ENCODE data around the gene KLHL36. TPM values are rescaled to one million over a fixed set of nuclear protein-coding genes. Genes with fewer than 3 reads are reported as not detected.

KLHL36 gene
- total RNA-seq, 4 donors from 2014 or later = 15.6 to 33.9 (median 18.2) TPM

- no peaks in the 10 kb centered on the region for H3K4me1 ChIP-seq
- intact Hi-C loops (cut with DNase I; ENCODE audit: low total_unique reads) = no loop called here
- no peak overlapping the region for H3K4me3 ChIP-seq
- ATAC-seq (no peak), DNase-seq (no peak)
- H3K9me3 ChIP-seq = no peaks in the 10 kb centered on the region
- no peak overlapping the region for H3K27ac ChIP-seq
- TF ChIP-seq POLR2A (IDR thresholded peaks at IDR 0.05) (no peak), CTCF (IDR thresholded peaks at IDR 0.05 in 4 of 5, conservative IDR thresholded peaks at IDR 0.05 in 1 of 5) (no peak)
- in situ Hi-C loops (cut with MboI; ENCODE audit: low sequenced_read_pairs in 4 of 4) = loop anchor here in 1 of 4 donors (10.0 kb wide), 1 partner anchor 114 kb away; no protein-coding TSS in a partner anchor
- peaks cover 10 to 14% (median 13%) of the 10 kb centered on the region in 3 donors for H3K27me3 ChIP-seq
- no peaks in the 10 kb centered on the region for H3K36me3 ChIP-seq
Measured at GRCh38 chr16:84610376-84610775, 37.9 kb upstream of the KLHL36 start.

- DNase-seq (no peak), ATAC-seq (no peak)
- no peaks in the 10 kb centered on the region for H3K9me3 ChIP-seq
- in situ Hi-C loops (cut with MboI; ENCODE audit: low sequenced_read_pairs in 4 of 4) (loop anchor here in 1 of 4 donors (10.0 kb wide), 1 partner anchor 114 kb away; no protein-coding TSS in a partner anchor), intact Hi-C loops (cut with DNase I; ENCODE audit: low total_unique reads) (no loop called here)
- no peak overlapping the region for H3K4me3 ChIP-seq
- H3K36me3 ChIP-seq = no peaks in the 10 kb centered on the region
- H3K4me1 ChIP-seq = no peaks in the 10 kb centered on the region
- TF ChIP-seq POLR2A (IDR thresholded peaks at IDR 0.05) (no peak), CTCF (IDR thresholded peaks at IDR 0.05 in 4 of 5, conservative IDR thresholded peaks at IDR 0.05 in 1 of 5) (no peak)
- H3K27me3 ChIP-seq = peaks cover 17 to 18% (median 17%) of the 10 kb centered on the region in 3 donors
- no peak overlapping the region for H3K27ac ChIP-seq
Measured at GRCh38 chr16:84611041-84611440, 37.3 kb upstream of the KLHL36 start.

- no peak overlapping the region for H3K27ac ChIP-seq
- TF ChIP-seq CTCF (IDR thresholded peaks at IDR 0.05 in 4 of 5, conservative IDR thresholded peaks at IDR 0.05 in 1 of 5) = no peak
- TF ChIP-seq POLR2A (IDR thresholded peaks at IDR 0.05) = no peak
- no peaks in the 10 kb centered on the region for H3K9me3 ChIP-seq
- in situ Hi-C loops (cut with MboI; ENCODE audit: low sequenced_read_pairs in 4 of 4) = loop anchor here in 1 of 4 donors (10.0 kb wide), 1 partner anchor 112 kb away; no protein-coding TSS in a partner anchor
- no peaks in the 10 kb centered on the region for H3K36me3 ChIP-seq
- intact Hi-C loops (cut with DNase I; ENCODE audit: low total_unique reads) = no loop called here
- H3K4me3 ChIP-seq = no peak overlapping the region
- H3K4me1 ChIP-seq = peaks cover 12 to 14% of the 10 kb centered on the region in 2 donors
- H3K27me3 ChIP-seq = peaks cover 25 to 30% (median 26%) of the 10 kb centered on the region in 3 donors
- DNase-seq (no peak), ATAC-seq (no peak)
Measured at GRCh38 chr16:84612686-84613085, 35.6 kb upstream of the KLHL36 start.

- intact Hi-C loops (cut with DNase I; ENCODE audit: low total_unique reads) = no loop called here
- TF ChIP-seq POLR2A (IDR thresholded peaks at IDR 0.05) = no peak
- H3K27ac ChIP-seq = no peak overlapping the region
Measured at GRCh38 chr16:84613408-84614072, 34.8 kb upstream of the KLHL36 start.

GRCh38 chr16:84614073-84614459 lies 34.2 kb upstream of the KLHL36 start:
- no peaks in the 10 kb centered on the region for H3K36me3 ChIP-seq
- no peaks in the 10 kb centered on the region for H3K9me3 ChIP-seq
- peaks cover 12 to 14% of the 10 kb centered on the region in 2 donors for H3K4me1 ChIP-seq
- TF ChIP-seq CTCF (IDR thresholded peaks at IDR 0.05 in 4 of 5, conservative IDR thresholded peaks at IDR 0.05 in 1 of 5) = no peak
- TF ChIP-seq POLR2A (IDR thresholded peaks at IDR 0.05) = no peak
- peaks cover 25 to 30% (median 26%) of the 10 kb centered on the region in 3 donors for H3K27me3 ChIP-seq
- in situ Hi-C loops (cut with MboI; ENCODE audit: low sequenced_read_pairs in 4 of 4) (loop anchor here in 1 of 4 donors (10.0 kb wide), 1 partner anchor 111 kb away; no protein-coding TSS in a partner anchor), intact Hi-C loops (cut with DNase I; ENCODE audit: low total_unique reads) (no loop called here)
- H3K4me3 ChIP-seq = no peak overlapping the region
- DNase-seq = no peak
- no peak overlapping the region for H3K27ac ChIP-seq
- ATAC-seq = no peak

More at GRCh38 chr16:84613408-84614072, 34.8 kb upstream of the KLHL36 start:
- H3K4me3 ChIP-seq = no peak overlapping the region
- DNase-seq (no peak), ATAC-seq (no peak)
- H3K36me3 ChIP-seq = no peaks in the 10 kb centered on the region
- H3K4me1 ChIP-seq = peaks cover 12 to 14% of the 10 kb centered on the region in 2 donors
- in situ Hi-C loops (cut with MboI; ENCODE audit: low sequenced_read_pairs in 4 of 4) = loop anchor here in 1 of 4 donors (10.0 kb wide), 1 partner anchor 111 kb away; no protein-coding TSS in a partner anchor
- H3K27me3 ChIP-seq = peaks cover 25 to 30% (median 26%) of the 10 kb centered on the region in 3 donors
- no peaks in the 10 kb centered on the region for H3K9me3 ChIP-seq
